Liver (tissue), 9 donors: Measurements from ENCODE around the gene CFAP77. TPM values are rescaled to one million over a fixed set of nuclear protein-coding genes. Genes with fewer than 3 reads are reported as not detected.

ENCODE experiments used
- DNase-seq: peaks from one replicate; pipeline ENCODE4 v3.0.0-alpha.2; 2017; ENCODE audit warnings: low spot score
- H3K27ac ChIP-seq, 2 donors: one replicate each; pipeline ENCODE4 v1.7.0; 2013; ENCODE audit warnings: inconsistent platforms in 2 of 2, low read length in 2 of 2, control low read depth in 1 of 2, low read depth in 1 of 2, mild to moderate bottlenecking in 1 of 2
- H3K27me3 ChIP-seq, 4 donors: one replicate each; pipeline versions ENCODE4 v1.6.1 to v1.7.0; 2013; ENCODE audit warnings: low read length in 3 of 4, inconsistent platforms in 1 of 4, mild to moderate bottlenecking in 1 of 4, moderate library complexity in 1 of 4; ENCODE audit not compliant: control insufficient read depth in 4 of 4, insufficient read depth in 4 of 4
- H3K36me3 ChIP-seq, 4 donors: one replicate each; pipeline versions ENCODE4 v1.6.1 to v1.7.0; 2013; ENCODE audit warnings: low read length in 3 of 4, mild to moderate bottlenecking in 3 of 4, low read depth in 1 of 4, moderate library complexity in 1 of 4; ENCODE audit not compliant: control insufficient read depth in 4 of 4, insufficient read depth in 3 of 4
- H3K4me1 ChIP-seq, 4 donors: one replicate each; pipeline versions ENCODE4 v1.6.1 to v1.7.0; 2013; ENCODE audit warnings: low read length in 3 of 4, mild to moderate bottlenecking in 3 of 4, moderate library complexity in 1 of 4; ENCODE audit not compliant: control insufficient read depth in 4 of 4, insufficient read depth in 4 of 4
- H3K4me3 ChIP-seq, 3 donors: one replicate each; pipeline versions ENCODE4 v1.6.1 to v1.7.0; 2013; ENCODE audit warnings: low read length in 3 of 3, control low read depth in 1 of 3, low read depth in 1 of 3, mild to moderate bottlenecking in 1 of 3
- H3K9ac ChIP-seq, 2 donors: one replicate each; pipeline ENCODE4 v1.7.0; 2013; ENCODE audit warnings: low read length in 2 of 2, mild to moderate bottlenecking in 2 of 2, moderate library complexity in 2 of 2, control low read depth in 1 of 2, low read depth in 1 of 2
- H3K9me3 ChIP-seq, 4 donors: one replicate each; pipeline versions ENCODE4 v1.6.1 to v1.7.0; 2013; ENCODE audit warnings: low read length in 3 of 4; ENCODE audit not compliant: control insufficient read depth in 4 of 4
- ATF3 ChIP-seq: IDR thresholded peaks from 2 replicates; pipeline ENCODE4 v1.6.1; 2016; ENCODE audit warnings: antibody characterized with exemption
- CTCF ChIP-seq: fragments of 150-350 bp; IDR thresholded peaks from 2 replicates; pipeline ENCODE4 v1.5.1; 2017; ENCODE audit warnings: improper control_type of control experiment, low read depth, low read length; ENCODE audit not compliant: missing input control
- EGR1 ChIP-seq, 2 donors: IDR thresholded peaks; 2 replicates each; pipeline ENCODE4 v1.6.1; 2016 to 2018; ENCODE audit warnings: antibody characterized with exemption in 2 of 2, low read depth in 2 of 2
- FOXA1 ChIP-seq: IDR thresholded peaks from 2 replicates; pipeline ENCODE4 v1.6.1; 2016; ENCODE audit warnings: antibody characterized with exemption
- FOXA2 ChIP-seq: IDR thresholded peaks from 2 replicates; pipeline ENCODE4 v1.6.1; 2016; ENCODE audit warnings: antibody characterized with exemption
- GABPA ChIP-seq, 2 donors: IDR thresholded peaks in 1 of 2; conservative IDR thresholded peaks in 1 of 2; 2 replicates each; pipeline ENCODE4 v1.6.1; 2016; ENCODE audit warnings: antibody characterized with exemption in 2 of 2, mild to moderate bottlenecking in 1 of 2, moderate library complexity in 1 of 2
- HNF4A ChIP-seq, 2 donors: conservative IDR thresholded peaks; 2 replicates each; pipeline ENCODE4 v1.6.1; 2016; ENCODE audit warnings: antibody characterized with exemption in 2 of 2, mild to moderate bottlenecking in 2 of 2
- HNF4G ChIP-seq: IDR thresholded peaks from 2 replicates; pipeline ENCODE4 v1.6.1; 2016; ENCODE audit warnings: antibody characterized with exemption
- JUND ChIP-seq, 2 donors: IDR thresholded peaks; 2 replicates each; pipeline ENCODE4 v1.6.1; 2016; ENCODE audit warnings: antibody characterized with exemption in 2 of 2
- MAX ChIP-seq: IDR thresholded peaks from 2 replicates; pipeline ENCODE4 v1.6.1; 2016; ENCODE audit warnings: antibody characterized with exemption
- NR2F2 ChIP-seq: IDR thresholded peaks from 2 replicates; pipeline ENCODE4 v1.6.1; 2016; ENCODE audit warnings: antibody characterized with exemption
- RXRA ChIP-seq, 2 donors: IDR thresholded peaks; 2 replicates each; pipeline ENCODE4 v1.6.1; 2017 to 2018; ENCODE audit warnings: antibody characterized with exemption in 2 of 2, mild to moderate bottlenecking in 1 of 2
- SP1 ChIP-seq: IDR thresholded peaks from 2 replicates; pipeline ENCODE4 v1.6.1; 2018; ENCODE audit warnings: antibody characterized with exemption, mild to moderate bottlenecking
- TAF1 ChIP-seq: conservative IDR thresholded peaks from 2 replicates; pipeline ENCODE4 v1.6.1; 2016; ENCODE audit warnings: antibody characterized with exemption, mild to moderate bottlenecking
- YY1 ChIP-seq: IDR thresholded peaks from 2 replicates; pipeline ENCODE4 v1.6.1; 2016; ENCODE audit warnings: antibody characterized with exemption, mild to moderate bottlenecking
- ZBTB33 ChIP-seq: IDR thresholded peaks from 2 replicates; pipeline ENCODE4 v1.6.1; 2016; ENCODE audit warnings: antibody characterized with exemption
- WGBS: extraction: QIAGEN DNeasy Blood & Tissue Kit; methylation state at CpG from one replicate; pipeline ENCODE4 v1.1.7; 2013; 5-methylcytosine and 5-hydroxymethylcytosine counted together
- polyA plus RNA-seq, 2 donors: library from polyadenylated mRNA; stranded (reverse) in 1 of 2; unstranded in 1 of 2; fragments of 200-250 nt in 1 of 2; fragments of >200 nt in 1 of 2; fragmentation: Nextera tagmentation in 1 of 2; extraction: Ambion mirVana in 1 of 2; gene quantifications; one replicate each; pipeline versions ENCODE4 v1.2.1 to v1.2.3, GENCODE V29; 2013 to 2015
- total RNA-seq, 2 donors: library from RNA; depleted of rRNA; stranded (reverse); fragments of >200 nt; gene quantifications; one replicate each; pipeline ENCODE4 v1.2.3, GENCODE V29; 2014
- donor health status: healthy.
- donor health status: healthy.
- donor health status: healthy.
- donor health status: healthy.
- donor health status: healthy.

The CFAP77 gene
- total and polyA plus RNA-seq, 4 donors: not detected

- H3K27me3 ChIP-seq: peaks cover 3 to 32% (median 10%) of the 10 kb centered on the region in 4 donors
- H3K27ac ChIP-seq: no peak overlapping the region
- 26% methylated on average over 12 of the region's 12 CpGs for WGBS
- H3K4me3 ChIP-seq: no peak overlapping the region
- H3K36me3 ChIP-seq: no peaks in the 10 kb centered on the region
- TF ChIP-seq YY1 (no peak), FOXA2 (no peak), SP1 (no peak), HNF4A (conservative IDR thresholded peaks at IDR 0.05) (no peak), GABPA (IDR thresholded peaks at IDR 0.05 in 1 of 2, conservative IDR thresholded peaks at IDR 0.05 in 1 of 2) (no peak), ATF3 (no peak), RXRA (IDR thresholded peaks at IDR 0.05) (no peak), ZBTB33 (no peak), JUND (IDR thresholded peaks at IDR 0.05) (no peak), NR2F2 (no peak), TAF1 (no peak), FOXA1 (no peak), HNF4G (no peak)
- no peak for DNase-seq
- H3K9me3 ChIP-seq: no peaks in the 10 kb centered on the region
- no peak overlapping the region for H3K9ac ChIP-seq
- peaks cover 3 to 14% (median 8%) of the 10 kb centered on the region in 4 donors for H3K4me1 ChIP-seq
These were observed 5.2 kb downstream of the CFAP77 start for GRCh38 chr9:132415181-132415580.

- no peak overlapping the region for H3K9ac ChIP-seq
- no peak for DNase-seq
- no peak overlapping the region for H3K4me3 ChIP-seq
- no peak overlapping the region for H3K27ac ChIP-seq
- no peaks in the 10 kb centered on the region for H3K4me1 ChIP-seq
- H3K27me3 ChIP-seq: peaks cover 3 to 32% (median 6%) of the 10 kb centered on the region in 4 donors
- TF ChIP-seq GABPA (IDR thresholded peaks at IDR 0.05 in 1 of 2, conservative IDR thresholded peaks at IDR 0.05 in 1 of 2) (no peak), MAX (no peak), JUND (IDR thresholded peaks at IDR 0.05) (no peak), NR2F2 (no peak), SP1 (no peak), EGR1 (IDR thresholded peaks at IDR 0.05; ENCODE audit: low read depth in 2 of 2) (no peak), CTCF (no peak), FOXA2 (no peak)
- peaks cover 0 to 3% (median 0%) of the 10 kb centered on the region in 4 donors for H3K9me3 ChIP-seq
- H3K36me3 ChIP-seq: no peaks in the 10 kb centered on the region
- 53% methylated on average over 5 of the region's 5 CpGs for WGBS
These were observed 8.8 kb downstream of the CFAP77 start for GRCh38 chr9:132418726-132419363.
